CD4-positive, alpha-beta T cell treated with Interleukin-2 at 100 ng/mL for 4 hours (primary cell): Measurements from ENCODE around the gene STKLD1.
"Not testable (repeated sequence)": the region's sequence is repeated elsewhere in the genome, so short reads cannot be mapped to it uniquely, and the experiment has no call there.

Experiments
- DNase-seq: peaks from one replicate; pipeline ENCODE4 v3.0.0-alpha.2; 2020; ENCODE audit warnings: low spot score

STKLD1 gene

DNA sequence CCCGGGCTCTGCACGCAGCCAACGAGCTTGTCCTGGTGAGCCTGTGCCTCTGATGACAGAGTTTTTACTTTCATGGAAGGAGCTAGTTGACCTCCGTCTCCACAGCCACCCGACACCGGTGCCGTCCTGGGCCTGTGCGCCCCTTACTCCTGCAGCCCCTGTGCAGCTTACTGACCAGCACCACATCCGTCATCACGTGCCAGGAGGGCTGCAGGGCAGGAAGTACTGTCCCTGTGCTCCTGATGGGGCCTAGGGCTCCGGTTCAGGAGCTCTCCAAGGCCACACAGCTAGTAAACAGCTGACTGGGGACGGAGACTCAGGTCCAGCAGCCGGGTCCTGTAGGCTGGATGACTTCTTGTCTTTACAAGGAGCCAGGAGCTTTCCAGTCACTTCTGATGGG lies 10.2 kb downstream of the STKLD1 start:
- DNase-seq: no peak

GRCh38 chr9:133387680-133388079 lies 11.5 kb downstream of the STKLD1 start:
- no peak for DNase-seq

DNA sequence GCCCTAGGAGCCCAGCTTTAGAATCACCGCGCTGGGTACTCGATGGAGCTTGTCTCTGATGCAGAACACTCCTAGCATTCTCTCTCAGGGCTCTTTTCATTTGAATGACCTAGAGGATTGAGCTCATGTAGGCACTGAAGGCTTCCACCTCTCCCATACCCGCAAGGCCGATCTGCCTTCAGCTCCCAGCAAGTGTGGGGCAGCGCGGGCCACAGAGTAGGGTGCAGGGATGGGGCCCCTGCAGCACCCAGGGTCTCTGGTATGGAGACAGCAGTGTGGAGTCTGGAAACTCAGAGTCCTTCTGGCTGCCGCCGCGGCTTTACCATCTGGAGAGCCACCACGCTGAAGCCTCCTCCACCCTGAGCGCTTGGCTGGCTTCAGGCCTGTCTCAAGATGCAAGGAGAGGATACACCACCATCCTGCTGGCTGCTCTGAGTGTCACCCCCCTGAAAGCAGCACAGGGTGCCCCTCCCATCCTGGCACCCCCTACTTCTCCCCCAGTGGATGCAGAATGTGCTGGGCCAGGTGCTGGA lies 12.9 kb downstream of the STKLD1 start:
- DNase-seq: no peak

DNA sequence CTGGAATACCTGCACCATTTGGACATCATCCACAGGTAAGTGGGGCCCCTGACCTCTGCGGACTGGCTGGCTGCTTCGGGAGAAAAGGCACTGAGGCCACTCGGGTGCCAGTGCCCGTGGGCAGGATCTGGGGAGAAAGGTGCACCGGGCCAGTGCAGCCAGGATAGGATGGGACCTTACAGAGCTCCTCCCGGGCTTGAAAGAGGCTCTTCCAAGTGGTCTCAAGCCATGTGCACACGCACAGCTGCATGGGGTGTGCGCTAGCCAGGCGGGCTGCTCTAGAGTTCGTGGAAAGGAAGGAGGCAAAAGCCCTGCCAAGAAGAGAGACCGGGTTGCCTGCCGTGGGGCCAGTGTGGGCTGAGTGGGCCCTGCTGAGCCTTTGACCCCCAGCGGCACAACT lies 13.4 kb downstream of the STKLD1 start:
- no peak for DNase-seq

DNA sequence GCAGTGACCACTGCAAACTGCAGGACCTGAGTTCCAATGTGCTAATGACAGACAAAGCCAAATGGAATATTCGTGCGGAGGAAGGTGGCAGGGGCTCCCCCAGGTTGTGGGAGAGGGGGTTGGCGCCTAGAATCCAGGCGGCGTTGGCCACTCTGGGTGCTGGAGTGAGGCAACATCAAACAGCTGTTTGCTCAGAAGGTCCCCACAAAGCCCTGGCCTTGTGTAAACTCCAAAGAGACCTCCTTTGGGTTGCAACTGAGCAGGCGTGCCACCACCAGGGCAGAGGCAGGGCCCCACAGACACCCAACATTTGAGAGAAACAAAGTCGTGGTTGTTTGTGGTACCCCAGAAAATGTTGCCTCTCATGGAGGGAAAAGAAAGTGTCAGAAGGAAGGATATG lies 14.5 kb downstream of the STKLD1 start:
- DNase-seq: no peak

DNA sequence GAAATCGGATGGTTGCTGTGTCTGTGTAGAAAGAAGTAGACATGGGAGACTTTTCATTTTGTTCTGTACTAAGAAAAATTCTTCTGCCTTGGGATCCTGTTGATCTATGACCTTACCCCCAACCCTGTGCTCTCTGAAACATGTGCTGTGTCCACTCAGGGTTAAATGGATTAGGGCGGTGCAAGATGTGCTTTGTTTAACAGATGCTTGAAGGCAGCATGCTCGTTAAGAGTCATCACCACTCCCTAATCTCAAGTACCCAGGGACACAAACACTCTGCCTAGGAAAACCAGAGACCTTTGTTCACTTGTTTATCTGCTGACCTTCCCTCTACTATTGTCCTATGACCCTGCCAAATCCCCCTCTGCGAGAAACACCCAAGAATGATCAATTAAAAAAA lies 15.3 kb downstream of the STKLD1 start:
- DNase-seq: not testable (repeated sequence)

GRCh38 chr9:133392308-133392707 lies 16.1 kb downstream of the STKLD1 start:
- not testable (repeated sequence) for DNase-seq

- DNase-seq: no peak
Measured at GRCh38 chr9:133393399-133393798, 17.2 kb downstream of the STKLD1 start.

DNA sequence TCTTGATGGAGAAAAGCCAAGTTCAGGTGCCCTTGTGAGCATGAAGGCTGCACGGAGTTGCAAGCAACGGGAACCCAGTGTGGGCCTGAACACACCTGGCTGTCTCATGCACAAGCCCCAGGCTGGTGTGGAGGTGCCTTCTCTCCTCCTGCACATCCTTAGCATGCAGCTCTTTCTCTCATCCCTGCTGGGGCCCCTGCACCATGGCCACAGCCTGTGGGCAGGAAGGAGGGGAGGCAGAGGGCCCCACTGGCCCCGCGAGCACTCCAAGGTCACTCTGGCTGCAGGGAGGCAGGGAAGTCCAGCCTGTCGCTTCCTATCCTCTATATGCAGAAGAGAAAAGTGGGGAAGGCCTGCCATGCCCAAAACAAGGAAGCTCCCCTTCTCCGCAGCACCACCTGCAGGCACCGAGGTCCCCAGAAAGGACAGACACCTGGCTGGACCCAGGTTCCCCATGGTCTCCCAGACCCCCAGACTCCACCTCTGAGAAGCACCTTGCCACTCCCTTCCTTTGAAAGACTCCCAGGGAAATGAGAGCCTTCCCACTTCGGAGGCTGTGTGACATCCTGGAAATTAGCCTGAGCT lies 18.6 kb downstream of the STKLD1 start:
- DNase-seq: no peak

DNA sequence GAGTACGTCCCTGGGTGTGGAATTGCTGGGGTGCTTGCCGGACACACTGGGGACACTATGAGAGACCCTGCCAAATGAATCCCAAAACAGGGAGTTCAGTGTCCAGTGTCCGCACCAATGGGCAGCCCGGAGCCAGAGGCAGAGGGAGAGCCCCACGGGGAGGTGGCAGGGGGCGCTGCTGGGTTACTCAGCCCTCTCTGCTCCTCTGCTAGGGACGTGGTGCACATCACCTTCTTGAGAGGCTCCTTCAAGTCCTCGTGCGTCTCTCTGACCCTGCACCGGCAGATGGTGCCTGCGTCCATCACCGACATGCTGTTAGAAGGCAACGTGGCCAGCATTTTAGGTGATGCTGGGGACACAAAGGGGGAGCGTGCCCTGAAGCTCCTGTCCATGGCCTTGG lies 20.8 kb downstream of the STKLD1 start:
- DNase-seq: no peak

DNA sequence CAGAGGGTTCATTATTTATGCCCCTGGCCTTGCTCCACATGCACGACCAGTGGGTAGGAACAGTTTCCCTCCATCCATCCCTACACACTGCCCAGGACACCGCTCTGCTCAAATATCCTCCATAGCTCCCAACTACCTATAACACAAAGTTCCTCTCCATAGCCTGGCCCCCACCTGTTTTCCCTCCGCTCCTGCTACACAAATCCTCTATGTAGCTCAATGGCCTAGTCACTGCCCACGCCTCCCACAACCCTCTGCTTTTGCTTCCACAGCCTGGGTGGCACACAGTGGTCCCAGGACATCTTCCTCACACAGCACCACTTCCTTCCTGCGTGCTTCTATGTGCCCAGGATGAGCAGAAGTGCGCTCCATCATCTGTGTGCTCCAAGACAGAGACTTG lies 21.2 kb downstream of the STKLD1 start:
- no peak for DNase-seq

DNA sequence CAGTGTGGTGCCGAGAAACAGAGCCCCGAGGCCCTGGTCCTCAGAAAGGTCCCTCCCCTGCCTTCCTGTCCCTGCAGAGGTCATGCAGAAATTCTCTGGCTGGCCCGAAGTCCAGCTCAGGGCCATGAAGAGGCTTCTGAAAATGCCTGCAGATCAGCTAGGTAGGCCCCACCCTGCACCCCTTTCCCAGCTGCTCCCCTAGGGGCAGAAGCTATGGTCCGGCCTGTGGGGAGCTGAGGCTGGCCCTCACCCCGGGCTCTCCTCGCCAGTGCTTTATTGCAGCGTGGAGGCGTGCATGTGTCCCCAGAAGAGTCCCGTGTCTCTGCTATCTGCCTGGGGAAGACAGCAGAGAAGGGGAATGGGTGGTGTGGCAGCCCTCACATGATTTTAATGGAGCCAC lies 21.7 kb downstream of the STKLD1 start:
- no peak for DNase-seq

DNA sequence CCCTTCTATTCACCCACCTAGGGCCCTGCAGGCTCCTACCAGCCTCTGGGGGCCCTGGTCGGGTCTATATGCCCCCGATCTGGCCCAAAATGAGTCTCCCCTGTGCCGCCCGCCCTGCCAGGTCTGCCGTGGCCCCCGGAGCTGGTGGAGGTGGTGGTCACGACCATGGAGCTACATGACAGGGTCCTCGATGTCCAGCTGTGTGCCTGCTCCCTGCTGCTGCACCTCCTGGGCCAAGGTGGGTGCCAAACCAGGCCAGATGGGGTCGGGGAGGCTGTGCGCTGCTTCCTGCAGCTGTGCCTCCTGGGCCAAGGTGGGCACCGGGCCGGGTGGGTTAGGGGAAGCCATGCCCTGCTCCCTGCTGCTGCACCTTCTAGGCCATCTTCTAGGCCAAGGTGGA lies 24.1 kb downstream of the STKLD1 start:
- DNase-seq: no peak

DNA sequence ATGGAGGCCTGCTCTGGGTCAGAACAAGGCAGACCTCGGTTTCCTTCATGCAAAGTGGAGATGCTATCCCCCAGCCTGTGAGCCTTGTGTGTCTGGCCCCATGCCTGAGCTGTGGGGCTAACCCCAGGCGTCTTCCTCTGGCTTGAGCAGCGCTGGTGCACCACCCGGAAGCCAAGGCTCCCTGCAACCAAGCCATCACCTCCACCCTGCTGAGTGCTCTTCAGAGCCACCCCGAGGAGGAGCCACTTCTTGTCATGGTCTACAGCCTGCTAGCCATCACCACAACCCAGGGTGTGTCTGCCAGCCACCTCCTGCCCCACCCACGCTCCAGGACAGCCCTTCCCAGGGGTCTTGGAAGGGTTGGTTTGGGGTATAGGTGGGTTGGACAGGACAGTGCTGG lies 25.4 kb downstream of the STKLD1 start:
- no peak for DNase-seq

GRCh38 chr9:133402689-133403088 lies 26.5 kb downstream of the STKLD1 start:
- DNase-seq: no peak

GRCh38 chr9:133403766-133404453 lies 27.7 kb downstream of the STKLD1 start:
- DNase-seq: peak; percentile 68

- no peak for DNase-seq
Measured at GRCh38 chr9:133404454-133405002, 28.4 kb downstream of the STKLD1 start.

DNA sequence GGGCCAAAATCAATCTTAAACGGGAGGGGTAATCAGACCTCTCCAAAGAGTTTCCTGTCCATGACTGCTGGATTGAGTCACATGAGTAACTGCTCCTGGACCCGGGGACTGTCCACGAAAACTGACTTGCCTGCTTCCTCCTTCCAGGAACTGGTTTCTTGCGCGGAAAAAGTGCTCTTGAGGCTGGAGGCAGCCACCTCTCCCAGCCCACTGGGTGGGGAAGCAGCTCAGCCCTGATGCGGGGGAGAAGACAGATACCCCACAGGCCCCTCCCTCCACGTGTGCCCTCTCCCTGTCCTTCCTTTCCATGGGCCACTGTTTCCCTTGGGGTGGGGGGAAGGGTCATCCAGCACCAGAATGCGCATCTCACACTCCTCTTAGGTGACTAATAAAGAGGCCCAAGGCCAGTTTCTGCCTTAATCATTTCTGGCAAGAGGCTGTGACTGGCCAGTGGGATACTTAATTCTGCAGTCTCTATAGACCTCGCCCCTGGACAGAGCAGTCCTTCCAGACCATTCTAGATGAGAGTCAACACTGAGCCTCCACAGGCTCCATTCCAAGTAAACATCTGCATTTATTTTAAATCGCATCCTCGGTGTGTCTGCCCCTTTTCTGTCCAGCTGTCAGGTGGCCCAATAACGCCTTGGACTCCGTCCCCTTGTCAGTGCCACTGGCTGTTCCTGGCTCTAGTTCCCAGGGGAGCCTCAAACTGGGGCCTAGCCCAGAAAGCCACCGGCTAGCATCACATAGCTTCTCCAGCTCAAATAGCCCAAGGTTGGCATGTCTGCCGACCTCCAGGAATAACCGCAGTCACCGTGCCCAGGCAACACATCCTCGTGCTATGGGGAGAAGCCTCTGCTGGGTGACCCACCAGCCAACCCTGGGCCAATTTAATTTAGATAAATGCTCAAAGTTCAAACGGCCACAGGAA lies 29.6 kb downstream of the STKLD1 start:
- DNase-seq: no peak

- peak; percentile 84 for DNase-seq
Measured at GRCh38 chr9:133406480-133407307, 30.5 kb downstream of the STKLD1 start.

DNA sequence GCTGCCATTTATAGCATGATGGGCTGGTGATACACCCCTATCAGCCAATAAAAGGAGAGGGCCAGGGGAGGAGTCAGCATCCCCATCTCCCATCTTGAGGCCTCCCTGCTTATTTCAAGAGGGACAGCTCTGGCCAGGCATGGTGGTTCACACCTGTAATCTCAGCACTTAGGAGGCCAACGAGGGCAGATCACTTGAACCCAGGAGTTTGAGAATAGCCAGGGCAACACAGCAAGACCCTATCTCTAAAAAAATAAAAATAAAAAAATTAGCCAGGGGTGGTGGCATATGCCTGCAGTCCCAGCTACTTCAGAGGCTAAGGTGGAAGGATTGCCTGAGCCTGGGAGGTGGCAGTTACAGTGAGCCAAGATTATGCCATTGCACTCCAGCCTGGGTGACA lies 31.9 kb downstream of the STKLD1 start:
- DNase-seq: no peak

GRCh38 chr9:133415170-133415569 lies 39.0 kb downstream of the STKLD1 start:
- DNase-seq: no peak
